Memory B cell (primary cell): ENCODE measurements around the gene NLRC5.
"Not testable (repeated sequence)": the region's sequence is repeated elsewhere in the genome, so short reads cannot be mapped to it uniquely, and the experiment has no call there.

Experiments used
- ATAC-seq: fragments of 150-1000 bp; cut with Tn5 transposase; 2 replicates; pipeline ENCODE4 v1.10.0; 2021; ENCODE audit warnings: low read depth, mild to moderate bottlenecking, moderate library complexity
- DNase-seq, 2 donors: peaks; one replicate each; pipeline ENCODE4 v3.0.0; 2022; ENCODE audit warnings: low spot score in 2 of 2
- H3K27ac Mint-ChIP-seq: one replicate; pipeline ENCODE4 v1.8.0; 2022; ENCODE audit warnings: mild to moderate bottlenecking, moderate library complexity, mixed read lengths
- H3K27me3 Mint-ChIP-seq: one replicate; pipeline ENCODE4 v1.8.0; 2022; ENCODE audit warnings: mixed read lengths
- H3K36me3 Mint-ChIP-seq: one replicate; pipeline ENCODE4 v1.8.0; 2022; ENCODE audit warnings: mild to moderate bottlenecking, mixed read lengths
- H3K4me1 Mint-ChIP-seq: one replicate; pipeline ENCODE4 v1.8.0; 2022; ENCODE audit warnings: mixed read lengths
- H3K4me3 Mint-ChIP-seq: one replicate; pipeline ENCODE4 v1.8.0; 2022; ENCODE audit warnings: mild to moderate bottlenecking, moderate library complexity, mixed read lengths
- H3K9me3 Mint-ChIP-seq: one replicate; pipeline ENCODE4 v1.8.0; 2022; ENCODE audit warnings: mixed read lengths

The NLRC5 gene

DNA sequence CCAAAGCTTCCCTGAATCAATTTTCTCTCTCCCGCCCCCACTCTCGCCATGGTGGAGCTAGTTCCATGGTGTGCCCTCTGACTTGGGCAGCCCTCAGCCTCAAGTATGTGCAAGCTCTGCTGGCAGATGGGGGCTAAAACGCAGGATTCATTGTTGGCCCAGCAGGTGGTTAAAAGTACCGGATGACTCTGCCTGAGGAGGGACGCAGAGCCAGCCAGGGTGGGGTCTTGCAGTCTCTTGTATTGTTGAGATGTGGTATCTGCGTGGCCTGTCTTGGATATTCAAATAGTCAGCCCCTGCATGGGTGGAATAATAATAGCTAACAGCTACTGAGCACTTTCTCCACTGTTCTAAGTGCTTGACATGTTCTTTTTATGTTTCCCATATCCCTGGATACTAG is 66.3 kb downstream of the NLRC5 start:
- no peak overlapping the region for H3K4me3 Mint-ChIP-seq
- no peaks in the 10 kb centered on the region for H3K9me3 Mint-ChIP-seq
- peak overlapping the region; percentile 35 for H3K27ac Mint-ChIP-seq
- no peak for DNase-seq
- no peaks in the 10 kb centered on the region for H3K27me3 Mint-ChIP-seq
- ATAC-seq = no peak
- peaks cover 15% of the 10 kb centered on the region for H3K4me1 Mint-ChIP-seq
- peaks cover 36% of the 10 kb centered on the region for H3K36me3 Mint-ChIP-seq

DNA sequence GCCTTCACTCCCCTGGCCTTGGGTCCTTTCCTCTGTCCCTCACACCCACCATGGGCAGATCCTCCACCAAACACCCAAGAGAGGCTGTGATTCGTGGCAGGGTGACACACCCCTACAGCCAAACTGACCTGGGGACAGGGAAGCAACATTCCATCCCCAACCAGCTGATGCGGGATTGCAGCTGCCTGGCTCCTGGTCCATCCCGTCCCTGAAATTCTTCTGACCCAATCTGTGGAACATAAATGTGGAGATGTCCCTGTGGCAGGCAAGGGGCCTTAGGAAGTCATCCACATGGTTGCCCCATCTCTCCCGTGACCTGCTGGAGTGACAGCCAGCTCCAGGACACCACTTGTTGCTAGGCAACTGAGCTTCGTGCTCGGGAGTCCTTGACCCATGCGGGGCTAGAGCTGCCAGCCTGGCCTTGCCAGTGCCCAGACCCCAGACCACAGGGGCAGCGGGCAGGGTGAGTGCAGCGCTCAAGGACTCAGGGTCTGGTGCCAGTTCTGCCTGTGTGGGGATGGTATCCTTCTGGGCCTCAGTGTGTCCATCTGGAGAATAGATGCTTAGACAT is 69.0 kb downstream of the NLRC5 start:
- Mint-ChIP-seq H3K27me3 (no peaks in the 10 kb centered on the region), H3K27ac (peak overlapping the region; percentile 6), H3K4me3 (no peak overlapping the region), H3K4me1 (peaks cover 10% of the 10 kb centered on the region), H3K9me3 (no peaks in the 10 kb centered on the region), H3K36me3 (peaks cover 38% of the 10 kb centered on the region)
- DNase-seq = no peak
- ATAC-seq = no peak

- DNase-seq (no peak), ATAC-seq (no peak)
- H3K27ac Mint-ChIP-seq = peak overlapping the region; percentile 45
- no peak overlapping the region for H3K4me3 Mint-ChIP-seq
- no peaks in the 10 kb centered on the region for H3K27me3 Mint-ChIP-seq
- H3K36me3 Mint-ChIP-seq = peaks cover 36% of the 10 kb centered on the region
- H3K9me3 Mint-ChIP-seq = no peaks in the 10 kb centered on the region
- H3K4me1 Mint-ChIP-seq = peaks cover 7% of the 10 kb centered on the region
Observed at GRCh38 chr16:57060323-57061083, 71.1 kb downstream of the NLRC5 start.

- Mint-ChIP-seq H3K27ac (peak overlapping the region; percentile 45), H3K4me3 (no peak overlapping the region), H3K4me1 (peaks cover 7% of the 10 kb centered on the region), H3K9me3 (no peaks in the 10 kb centered on the region), H3K36me3 (peaks cover 36% of the 10 kb centered on the region), H3K27me3 (no peaks in the 10 kb centered on the region)
- ATAC-seq (no peak), DNase-seq (no peak)
Observed at GRCh38 chr16:57061084-57061905, 71.9 kb downstream of the NLRC5 start.

- peak overlapping the region; percentile 11 for H3K27ac Mint-ChIP-seq
- DNase-seq = no peak
- H3K27me3 Mint-ChIP-seq = no peaks in the 10 kb centered on the region
- H3K36me3 Mint-ChIP-seq = peaks cover 39% of the 10 kb centered on the region
- H3K4me3 Mint-ChIP-seq = no peak overlapping the region
- no peaks in the 10 kb centered on the region for H3K9me3 Mint-ChIP-seq
- ATAC-seq = no peak
- peaks cover 12% of the 10 kb centered on the region for H3K4me1 Mint-ChIP-seq
Observed at GRCh38 chr16:57062329-57062728, 73.0 kb downstream of the NLRC5 start.

DNA sequence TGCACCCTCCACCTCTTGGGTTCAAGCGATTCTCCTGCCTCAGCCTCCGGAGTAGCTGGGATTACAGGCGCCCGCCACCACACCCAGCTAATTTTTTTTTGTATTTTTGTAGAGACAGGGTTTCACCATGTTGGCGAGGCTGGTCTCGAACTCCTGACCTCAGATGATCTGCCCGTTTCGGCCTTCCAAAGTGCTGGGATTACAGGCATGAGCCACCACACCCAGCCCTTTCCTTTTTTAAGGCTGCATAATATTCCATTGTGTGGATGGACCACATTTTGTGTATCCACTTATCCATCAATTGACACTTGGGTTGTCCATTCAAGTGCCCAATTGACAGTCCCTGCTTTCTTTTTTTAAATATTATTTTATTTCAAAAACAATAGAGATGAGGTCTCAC is 73.8 kb downstream of the NLRC5 start:
- H3K36me3 Mint-ChIP-seq = peaks cover 35% of the 10 kb centered on the region
- H3K27me3 Mint-ChIP-seq, H3K4me1 Mint-ChIP-seq, H3K9me3 Mint-ChIP-seq, ATAC-seq, H3K27ac Mint-ChIP-seq, DNase-seq, H3K4me3 Mint-ChIP-seq: not testable (repeated sequence)

- peaks cover 15% of the 10 kb centered on the region for H3K4me1 Mint-ChIP-seq
- no peak for DNase-seq
- H3K27me3 Mint-ChIP-seq = no peaks in the 10 kb centered on the region
- no peak for ATAC-seq
- H3K9me3 Mint-ChIP-seq = no peaks in the 10 kb centered on the region
- no peak overlapping the region for H3K27ac Mint-ChIP-seq
- peaks cover 41% of the 10 kb centered on the region for H3K36me3 Mint-ChIP-seq
- no peak overlapping the region for H3K4me3 Mint-ChIP-seq
Observed at GRCh38 chr16:57064995-57065394, 75.6 kb downstream of the NLRC5 start.

DNA sequence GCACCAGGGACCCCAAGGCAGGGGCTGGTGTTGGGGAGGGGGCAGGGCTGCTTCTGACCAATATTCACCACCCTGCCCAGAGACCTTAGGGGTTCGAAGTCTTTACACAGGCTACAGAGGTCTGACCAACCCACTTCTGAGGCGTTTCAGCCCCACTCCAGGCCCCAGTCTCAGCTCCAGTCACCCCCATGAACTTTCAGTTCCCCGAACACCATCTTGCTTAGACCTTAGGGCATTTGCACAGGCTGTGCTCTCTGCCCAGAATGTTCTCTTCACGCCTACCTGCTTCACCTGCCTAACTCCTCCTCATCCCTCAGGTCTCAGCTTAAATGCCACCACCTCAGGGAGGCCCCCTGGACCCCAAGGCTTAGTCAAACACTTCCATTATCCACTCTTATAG is 77.3 kb downstream of the NLRC5 start:
- peaks cover 48% of the 10 kb centered on the region for H3K36me3 Mint-ChIP-seq
- no peaks in the 10 kb centered on the region for H3K27me3 Mint-ChIP-seq
- ATAC-seq (peak; percentile 27), DNase-seq (no peak)
- no peak overlapping the region for H3K4me3 Mint-ChIP-seq
- H3K27ac Mint-ChIP-seq = peak overlapping the region; percentile 72
- peaks cover 25% of the 10 kb centered on the region for H3K4me1 Mint-ChIP-seq
- H3K9me3 Mint-ChIP-seq = no peaks in the 10 kb centered on the region

GRCh38 chr16:57067347-57067746 is 78.0 kb downstream of the NLRC5 start:
- Mint-ChIP-seq H3K4me1 (peaks cover 26% of the 10 kb centered on the region), H3K36me3 (peaks cover 48% of the 10 kb centered on the region), H3K27me3 (no peaks in the 10 kb centered on the region), H3K27ac (peak overlapping the region; percentile 72), H3K9me3 (no peaks in the 10 kb centered on the region), H3K4me3 (no peak overlapping the region)
- DNase-seq (no peak), ATAC-seq (no peak)

- no peaks in the 10 kb centered on the region for H3K27me3 Mint-ChIP-seq
- H3K36me3 Mint-ChIP-seq = peaks cover 45% of the 10 kb centered on the region
- ATAC-seq (no peak), DNase-seq (no peak)
- H3K27ac Mint-ChIP-seq = peak overlapping the region; percentile 83
- no peaks in the 10 kb centered on the region for H3K9me3 Mint-ChIP-seq
- peaks cover 26% of the 10 kb centered on the region for H3K4me1 Mint-ChIP-seq
- H3K4me3 Mint-ChIP-seq = no peak overlapping the region
Observed at GRCh38 chr16:57069053-57069452, 79.7 kb downstream of the NLRC5 start.

DNA sequence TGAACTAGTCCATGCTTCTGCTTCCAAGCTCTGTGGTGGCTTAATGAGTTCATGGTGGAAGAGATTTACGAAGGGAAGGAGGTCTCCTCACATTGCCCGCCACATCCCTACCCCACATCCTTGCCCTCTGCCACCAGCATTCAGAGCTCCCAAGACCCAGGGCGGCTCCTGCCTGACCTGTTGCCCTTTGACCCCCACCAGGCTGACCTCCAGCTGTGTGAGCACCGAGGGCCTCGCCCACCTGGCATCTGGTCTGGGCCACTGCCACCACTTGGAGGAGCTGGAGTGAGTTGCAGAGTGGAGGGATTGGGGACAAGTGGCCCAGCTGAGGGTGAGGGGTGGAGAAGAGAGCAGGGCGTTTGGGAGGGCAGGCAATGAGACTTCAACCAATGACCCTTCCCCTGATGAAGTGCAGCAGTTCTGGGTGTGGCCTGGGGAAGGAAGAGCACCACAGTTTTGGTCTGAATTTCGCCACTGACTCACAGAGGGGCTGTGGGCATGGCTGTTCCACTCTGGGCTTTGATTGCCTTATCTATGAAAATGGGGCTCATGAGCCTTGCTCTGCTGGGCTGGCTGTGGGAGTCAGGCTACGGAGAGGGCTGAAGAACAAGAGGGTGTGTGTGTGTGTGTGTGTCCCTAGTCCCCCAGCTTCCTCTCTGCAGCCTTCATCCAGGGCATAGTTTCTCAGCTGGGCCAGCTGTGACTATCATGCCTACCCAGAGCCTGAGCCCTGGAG is 80.4 kb downstream of the NLRC5 start:
- ATAC-seq = no peak
- Mint-ChIP-seq H3K27me3 (no peaks in the 10 kb centered on the region), H3K4me1 (peaks cover 26% of the 10 kb centered on the region), H3K36me3 (peaks cover 42% of the 10 kb centered on the region), H3K4me3 (no peak overlapping the region), H3K9me3 (no peaks in the 10 kb centered on the region), H3K27ac (peak overlapping the region; percentile 83)
- DNase-seq = no peak

DNA sequence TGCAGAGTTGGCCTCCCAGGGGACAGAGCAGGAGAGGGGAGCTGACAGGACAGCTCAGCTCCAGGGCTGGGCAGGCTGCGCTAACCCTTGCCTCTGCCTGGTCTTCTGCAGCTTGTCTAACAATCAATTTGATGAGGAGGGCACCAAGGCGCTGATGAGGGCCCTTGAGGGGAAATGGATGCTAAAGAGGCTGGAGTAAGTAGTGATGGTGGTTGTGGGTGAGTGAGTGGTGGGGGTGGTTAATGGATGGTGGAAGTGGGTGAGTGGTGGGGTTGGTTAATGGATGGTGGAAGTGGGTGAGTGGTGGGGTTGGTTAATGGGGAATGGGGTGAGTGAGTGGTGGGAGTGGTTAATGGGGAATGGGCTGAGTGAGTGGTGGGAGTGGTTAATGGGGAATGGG is 81.1 kb downstream of the NLRC5 start:
- ATAC-seq (no peak), DNase-seq (no peak)
- H3K9me3 Mint-ChIP-seq = no peaks in the 10 kb centered on the region
- peaks cover 43% of the 10 kb centered on the region for H3K36me3 Mint-ChIP-seq
- H3K4me3 Mint-ChIP-seq = no peak overlapping the region
- no peaks in the 10 kb centered on the region for H3K27me3 Mint-ChIP-seq
- H3K27ac Mint-ChIP-seq = peak overlapping the region; percentile 83
- H3K4me1 Mint-ChIP-seq = peaks cover 26% of the 10 kb centered on the region

GRCh38 chr16:57071081-57071732 is 81.8 kb downstream of the NLRC5 start:
- Mint-ChIP-seq H3K4me1 (peaks cover 26% of the 10 kb centered on the region), H3K36me3 (peaks cover 43% of the 10 kb centered on the region), H3K27ac (peak overlapping the region; percentile 83)
- ATAC-seq, H3K27me3 Mint-ChIP-seq, H3K4me3 Mint-ChIP-seq, DNase-seq, H3K9me3 Mint-ChIP-seq: not testable (repeated sequence)
